ENCODE measurements around the gene LRP1B.

Gene LRP1B

GRCh38 chr2:142131010-142131669 lies at the start of gene LRP1B:
Gene LRP1B (minus strand): TSS chr2:142131016. CDS start chr2:142130729, 287 bp downstream.
- Mint-ChIP-seq H3K9me3 (no peaks in the 10 kb centered on the region), H3K27ac (peak within 1 kb of the TSS; percentile 36 to 94 (median 92)), H3K4me3 (peak within 1 kb of the TSS; percentile 91 to 95 (median 92)), H3K36me3 (ENCODE audit: low read depth) (no peaks in the 10 kb centered on the region), H3K27me3 (ENCODE audit: low read depth) (peaks cover 57% of the 10 kb centered on the region), H3K4me1 (peaks cover 13% of the 10 kb centered on the region)
- no peak for TF ChIP-seq CTCF (IDR thresholded peaks at IDR 0.05; ENCODE audit: unreplicated experiment in 3 of 3)

GRCh38 chr2:142179686-142180085 lies 48.9 kb upstream of the LRP1B start:
- Mint-ChIP-seq H3K27ac (no peak overlapping the region), H3K36me3 (ENCODE audit: low read depth) (no peaks in the 10 kb centered on the region), H3K27me3 (ENCODE audit: low read depth) (peaks cover 4% of the 10 kb centered on the region), H3K4me3 (no peak overlapping the region), H3K4me1 (peaks cover 6% of the 10 kb centered on the region), H3K9me3 (no peaks in the 10 kb centered on the region)
- TF ChIP-seq CTCF (IDR thresholded peaks at IDR 0.05; ENCODE audit: unreplicated experiment in 3 of 3): no peak

GRCh38 chr2:142178604-142179003 lies 47.8 kb upstream of the LRP1B start:
- Mint-ChIP-seq H3K27ac (no peak overlapping the region), H3K9me3 (no peaks in the 10 kb centered on the region), H3K4me3 (no peak overlapping the region), H3K27me3 (ENCODE audit: low read depth) (peaks cover 4% of the 10 kb centered on the region), H3K36me3 (ENCODE audit: low read depth) (no peaks in the 10 kb centered on the region), H3K4me1 (peaks cover 6% of the 10 kb centered on the region)
- no peak for TF ChIP-seq CTCF (IDR thresholded peaks at IDR 0.05; ENCODE audit: unreplicated experiment in 3 of 3)

GRCh38 chr2:142176941-142177340 lies 46.1 kb upstream of the LRP1B start:
- no peaks in the 10 kb centered on the region for H3K36me3 Mint-ChIP-seq (ENCODE audit: low read depth)
- H3K4me1 Mint-ChIP-seq: peaks cover 6% of the 10 kb centered on the region
- H3K27me3 Mint-ChIP-seq (ENCODE audit: low read depth): peaks cover 4% of the 10 kb centered on the region
- H3K4me3 Mint-ChIP-seq: no peak overlapping the region
- no peaks in the 10 kb centered on the region for H3K9me3 Mint-ChIP-seq
- no peak for TF ChIP-seq CTCF (IDR thresholded peaks at IDR 0.05; ENCODE audit: unreplicated experiment in 3 of 3)
- peak overlapping the region in 1 of 3 experiments; percentile 18 for H3K27ac Mint-ChIP-seq

- Mint-ChIP-seq H3K4me3 (no peak overlapping the region), H3K27ac (no peak overlapping the region), H3K4me1 (peaks cover 6% of the 10 kb centered on the region), H3K27me3 (ENCODE audit: low read depth) (peaks cover under 1% of the 10 kb centered on the region), H3K36me3 (ENCODE audit: low read depth) (no peaks in the 10 kb centered on the region), H3K9me3 (no peaks in the 10 kb centered on the region)
- TF ChIP-seq CTCF (IDR thresholded peaks at IDR 0.05; ENCODE audit: unreplicated experiment in 3 of 3): no peak
Measured at GRCh38 chr2:142175813-142176338, 45.1 kb upstream of the LRP1B start.

- H3K27ac Mint-ChIP-seq: no peak overlapping the region
- H3K4me1 Mint-ChIP-seq: peaks cover 6% of the 10 kb centered on the region
- no peaks in the 10 kb centered on the region for H3K9me3 Mint-ChIP-seq
- no peak overlapping the region for H3K4me3 Mint-ChIP-seq
- H3K36me3 Mint-ChIP-seq (ENCODE audit: low read depth): no peaks in the 10 kb centered on the region
- no peak for TF ChIP-seq CTCF (IDR thresholded peaks at IDR 0.05; ENCODE audit: unreplicated experiment in 3 of 3)
- no peaks in the 10 kb centered on the region for H3K27me3 Mint-ChIP-seq (ENCODE audit: low read depth)
Measured at GRCh38 chr2:142174176-142174575, 43.4 kb upstream of the LRP1B start.

Measured in nephron (organoid).